GM19035 (cell line): ENCODE results near the gene CDKN2B.
"Not testable (repeated sequence)": the region's sequence is repeated elsewhere in the genome, so short reads cannot be mapped to it uniquely, and the experiment has no call there.

Source experiments
- ATAC-seq: cut with Tn5 transposase; IDR thresholded peaks from one replicate; pipeline ENCODE4 v1.9.1; 2021; ENCODE audit not compliant: unreplicated experiment

CDKN2B gene

DNA sequence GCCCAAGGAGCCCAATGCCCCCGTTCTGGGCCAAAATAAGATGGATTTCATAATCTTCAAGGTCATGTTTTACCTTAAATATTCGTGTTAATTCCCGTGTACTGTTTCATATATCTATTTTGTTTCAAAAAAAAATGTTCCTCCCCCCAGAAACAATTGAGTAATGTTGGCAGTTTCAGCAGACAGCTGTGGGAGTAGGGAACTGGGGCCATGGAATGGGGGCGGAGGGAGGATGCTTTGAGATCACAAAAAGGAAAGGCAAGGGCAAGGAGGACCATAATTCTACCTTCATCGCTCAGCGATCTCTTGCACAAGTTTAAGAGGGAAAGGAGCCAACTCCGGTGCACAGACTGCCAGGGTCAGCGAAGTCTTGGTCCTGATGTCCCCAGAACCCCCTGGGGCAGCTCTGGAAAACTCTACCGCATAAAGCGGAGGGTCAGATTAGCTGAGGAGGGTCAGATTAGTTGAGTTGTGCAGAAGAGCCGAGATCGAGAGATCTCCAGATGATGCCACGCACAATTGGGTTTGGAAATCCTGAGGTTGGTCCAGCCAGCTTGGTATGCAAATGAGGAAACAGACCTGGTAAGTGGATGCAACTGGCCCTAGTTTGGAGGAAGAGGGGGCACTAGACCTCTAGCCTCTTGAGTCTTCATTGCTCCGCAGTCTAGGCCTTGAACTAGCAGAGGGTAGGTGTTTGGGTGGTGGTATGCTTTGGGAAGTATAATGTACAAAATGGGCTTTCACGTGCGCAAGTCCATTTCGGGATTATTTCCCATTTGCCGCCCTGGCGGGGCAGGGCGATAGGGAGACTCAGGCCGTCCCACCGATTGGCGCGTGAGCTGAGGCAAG, 38.9 kb downstream of the CDKN2B start:
- ATAC-seq = no peak

DNA sequence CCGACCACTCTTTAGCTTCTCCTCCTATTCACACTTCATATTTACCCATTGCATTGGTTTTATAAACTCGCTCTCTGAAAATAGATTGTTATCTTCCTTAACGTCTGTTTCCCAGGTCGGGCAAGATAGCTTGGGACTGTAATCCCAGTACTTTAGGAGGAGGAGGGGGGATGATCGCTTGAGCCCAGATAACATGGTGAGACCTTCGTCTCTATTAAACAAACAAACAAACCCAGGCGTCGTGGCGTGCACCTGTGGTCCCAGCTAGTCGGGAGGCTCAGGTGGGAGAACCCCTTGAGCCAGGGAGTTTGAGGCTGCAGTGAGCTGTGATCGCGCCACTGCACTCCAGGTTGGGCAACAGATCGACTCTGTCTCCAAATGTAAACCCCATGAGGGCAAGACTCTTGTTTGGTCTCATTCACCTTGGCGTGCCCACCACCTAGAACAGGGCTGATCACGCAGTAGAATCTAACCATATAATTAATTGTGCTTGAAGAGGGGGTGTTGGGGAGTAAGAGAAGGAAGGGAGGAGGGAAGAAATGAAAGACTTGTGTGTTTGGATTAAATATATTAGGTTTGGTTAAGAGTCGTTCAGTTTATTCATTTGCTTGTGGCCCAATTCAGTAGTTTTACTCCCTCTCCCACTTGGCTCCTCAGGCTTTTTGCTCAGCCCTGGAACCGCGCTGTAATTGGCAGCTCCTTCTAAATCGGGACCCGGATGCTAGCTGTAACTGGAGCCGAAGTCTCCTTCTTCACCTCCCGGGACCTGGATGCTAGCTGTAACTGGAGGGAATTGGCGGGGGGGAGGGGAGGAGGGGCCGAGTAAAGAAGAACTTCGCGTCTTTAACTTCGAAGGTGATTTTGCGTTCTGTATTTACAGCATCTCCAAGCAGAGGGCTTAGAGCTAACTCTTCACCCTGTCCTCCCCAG, 39.8 kb downstream of the CDKN2B start:
- ATAC-seq = no peak

DNA sequence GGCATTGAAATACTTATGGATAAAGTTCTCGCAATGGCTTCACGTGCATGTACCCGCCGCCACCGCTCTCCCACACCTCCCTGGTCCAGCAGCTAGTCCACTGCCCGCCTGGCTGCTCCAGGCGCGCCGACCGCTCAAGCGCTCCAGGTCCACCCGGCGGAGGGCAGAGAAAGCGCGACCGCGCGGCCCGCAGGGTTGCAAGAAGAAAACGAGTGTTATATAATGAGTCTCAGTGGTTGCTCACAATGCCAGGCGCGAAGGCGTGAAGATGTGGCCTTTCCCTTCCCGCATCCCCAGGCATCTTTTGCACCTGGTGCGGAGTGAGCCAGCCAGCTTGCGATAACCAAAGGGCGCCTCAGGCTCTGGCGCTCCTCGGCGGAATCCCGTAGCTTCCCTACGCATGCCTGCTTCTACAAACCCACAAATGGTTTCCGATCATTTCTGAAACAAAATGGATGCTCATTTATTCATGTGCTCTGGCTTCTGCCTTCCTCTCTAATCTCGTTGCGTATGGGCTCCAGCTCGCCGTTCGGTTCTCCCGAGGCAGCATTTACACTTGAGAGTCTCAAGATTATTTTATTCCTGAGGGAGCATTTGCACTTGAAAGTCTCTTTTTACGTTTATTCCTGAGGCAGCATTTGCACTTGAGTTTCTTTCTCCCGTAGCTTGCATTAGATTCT, 40.6 kb downstream of the CDKN2B start:
- no peak for ATAC-seq

DNA sequence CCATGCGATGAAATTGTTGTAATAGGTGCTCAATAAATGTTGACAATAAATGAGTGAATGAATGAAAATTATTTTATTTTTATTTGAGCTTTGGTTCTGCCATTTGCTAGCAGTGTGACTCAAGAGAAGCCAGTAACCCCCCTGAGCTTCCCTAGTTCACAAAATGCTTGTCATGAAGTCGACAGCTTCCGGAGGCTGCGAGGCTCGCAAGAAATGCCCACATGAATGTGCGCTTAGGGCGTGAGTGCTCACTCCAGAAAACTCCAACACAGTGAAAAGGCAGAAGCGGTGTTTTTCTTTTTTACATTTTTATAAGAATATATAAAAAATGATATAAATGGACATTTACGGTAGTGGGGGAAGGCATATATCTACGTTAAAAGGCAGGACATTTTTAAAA, 41.4 kb downstream of the CDKN2B start:
- no peak for ATAC-seq

DNA sequence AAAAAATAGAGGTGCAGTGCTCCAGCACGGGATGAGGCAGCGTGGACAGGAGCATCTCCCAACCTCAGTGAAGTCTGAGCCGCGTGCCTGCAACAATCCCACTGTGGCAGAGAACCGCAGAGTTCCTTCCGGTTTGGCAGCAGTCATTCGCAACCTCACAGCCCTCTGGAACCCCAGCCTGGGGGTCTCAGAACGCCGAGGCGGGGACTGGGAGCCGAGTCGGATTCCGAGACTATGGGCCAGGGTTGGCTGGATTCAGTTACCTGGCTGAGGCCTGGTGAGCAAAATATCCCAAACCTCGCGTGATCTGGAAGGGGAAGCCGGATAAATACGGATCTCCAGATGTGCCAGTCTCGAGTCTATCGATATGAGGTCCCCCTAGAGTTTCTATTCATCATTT, 41.9 kb downstream of the CDKN2B start:
- no peak for ATAC-seq

DNA sequence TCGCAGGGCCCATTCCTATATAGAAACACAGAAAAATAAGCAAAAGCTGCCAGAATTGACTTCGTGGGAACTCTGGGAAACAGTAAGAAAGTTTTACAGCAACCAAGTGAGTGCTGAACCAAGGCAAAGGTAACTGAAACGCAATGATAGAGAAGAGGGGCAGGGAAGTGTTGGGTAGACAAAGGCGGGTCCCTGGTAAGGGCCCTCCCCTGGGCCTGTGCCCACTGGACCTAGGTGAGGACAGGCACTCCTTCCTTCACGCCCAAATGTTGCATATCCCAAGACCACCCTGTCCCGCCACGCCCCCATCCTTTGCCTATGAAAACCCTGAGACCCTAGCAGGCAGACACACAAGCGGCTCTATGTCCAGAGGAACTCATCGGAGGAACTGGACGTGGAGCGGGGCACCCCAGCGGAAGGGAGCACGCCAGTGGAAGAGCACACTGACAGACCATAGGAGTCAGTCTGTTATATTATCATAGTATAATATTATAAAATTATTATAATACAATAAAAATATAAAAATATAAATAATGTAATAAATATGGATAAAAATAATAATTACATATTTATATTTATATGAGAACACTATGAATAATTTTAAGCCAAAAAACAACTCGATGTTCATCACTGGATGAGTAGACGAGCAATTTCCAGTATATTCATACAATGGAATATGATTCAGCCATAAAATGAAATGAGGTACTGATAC, 42.8 kb downstream of the CDKN2B start:
- no peak for ATAC-seq

DNA sequence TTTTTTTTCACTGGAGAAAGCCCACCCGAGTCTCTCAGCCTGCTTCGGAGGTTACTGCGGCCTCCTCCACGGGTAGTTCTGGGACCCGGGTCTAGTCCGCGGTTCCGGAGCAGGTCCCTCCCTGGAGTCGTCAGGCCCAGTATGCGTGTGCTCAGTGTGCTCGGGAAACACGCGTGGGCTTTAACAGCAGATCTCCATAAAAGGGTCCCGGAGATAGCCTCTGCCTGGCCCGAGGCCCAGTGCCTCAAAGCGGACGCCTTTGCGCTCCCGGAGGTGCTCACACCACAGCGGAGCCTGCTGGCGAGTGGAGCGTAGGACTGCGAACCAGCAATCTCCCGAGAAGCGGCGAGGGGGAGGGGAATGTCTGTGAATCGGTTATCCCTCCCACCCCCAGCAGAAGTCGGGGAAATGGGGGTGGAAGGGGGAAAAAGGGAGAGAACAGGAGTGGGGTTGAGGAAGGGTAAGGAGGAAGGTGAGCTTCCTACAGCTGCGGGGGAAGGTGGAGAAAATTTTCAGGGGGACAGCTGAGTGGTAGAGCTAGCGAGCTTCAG, 43.6 kb downstream of the CDKN2B start:
- peak; percentile 90 for ATAC-seq

DNA sequence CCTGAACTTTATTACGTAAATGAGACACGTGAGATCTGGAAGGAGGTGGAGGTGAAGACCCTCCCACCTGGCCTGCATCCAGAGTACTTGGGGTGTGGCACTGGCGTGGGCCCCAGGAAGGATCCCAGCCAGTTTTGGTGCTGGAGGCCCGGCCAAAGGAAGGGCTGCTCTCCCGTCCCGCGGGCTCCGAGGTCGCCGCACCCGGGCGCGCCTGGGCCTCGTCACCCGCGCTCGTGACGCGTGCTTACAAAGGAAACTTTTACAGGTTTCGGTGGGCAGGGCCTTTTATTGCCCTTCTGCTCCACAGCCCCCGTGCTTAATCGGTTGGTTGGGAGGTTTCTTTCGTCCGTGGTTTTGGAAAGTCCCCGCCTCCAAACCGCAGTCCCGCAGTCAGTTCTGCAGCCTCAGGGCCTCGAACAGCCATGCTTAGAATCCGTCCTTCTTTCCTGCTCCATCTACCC, 44.1 kb downstream of the CDKN2B start:
- ATAC-seq = peak; percentile 61

DNA sequence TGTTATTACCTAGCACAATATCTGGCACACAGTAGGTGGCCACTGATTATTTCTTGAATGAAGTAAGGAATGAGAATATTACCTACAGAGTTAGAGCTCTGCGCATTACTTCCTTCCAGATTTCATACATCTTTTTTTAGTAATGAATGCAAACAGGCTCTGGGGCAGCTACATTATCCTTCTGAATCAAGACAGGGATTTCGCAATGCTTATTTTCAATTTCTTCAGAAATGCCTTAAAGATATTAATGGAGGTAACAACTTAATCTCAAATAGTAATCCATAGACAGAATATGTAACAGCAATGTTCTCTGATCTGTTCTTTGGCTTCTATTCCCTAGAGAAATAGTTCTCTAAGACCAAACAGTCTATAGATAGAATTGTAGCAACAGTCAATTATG, 47.5 kb downstream of the CDKN2B start:
- ATAC-seq = no peak

DNA sequence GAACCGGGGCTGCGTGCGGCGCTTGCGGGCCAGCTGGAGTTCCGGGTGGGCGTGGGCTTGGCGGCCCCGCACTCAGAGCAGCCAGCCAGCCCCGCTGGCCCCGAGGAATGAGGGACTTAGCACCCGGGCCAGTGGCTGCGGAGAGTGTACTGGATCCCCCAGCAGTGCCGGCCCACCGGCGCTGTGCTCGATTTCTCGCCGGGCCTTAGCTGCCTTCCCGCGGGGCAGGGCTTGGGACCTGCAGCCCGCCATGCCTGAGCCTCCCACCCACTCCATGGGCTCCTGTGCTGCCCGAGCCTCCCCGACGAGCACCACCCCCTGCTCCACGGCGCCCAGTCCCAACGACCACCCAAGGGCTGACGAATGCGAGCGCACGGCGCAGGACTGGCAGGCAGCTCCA, 49.8 kb downstream of the CDKN2B start:
- not testable (repeated sequence) for ATAC-seq

DNA sequence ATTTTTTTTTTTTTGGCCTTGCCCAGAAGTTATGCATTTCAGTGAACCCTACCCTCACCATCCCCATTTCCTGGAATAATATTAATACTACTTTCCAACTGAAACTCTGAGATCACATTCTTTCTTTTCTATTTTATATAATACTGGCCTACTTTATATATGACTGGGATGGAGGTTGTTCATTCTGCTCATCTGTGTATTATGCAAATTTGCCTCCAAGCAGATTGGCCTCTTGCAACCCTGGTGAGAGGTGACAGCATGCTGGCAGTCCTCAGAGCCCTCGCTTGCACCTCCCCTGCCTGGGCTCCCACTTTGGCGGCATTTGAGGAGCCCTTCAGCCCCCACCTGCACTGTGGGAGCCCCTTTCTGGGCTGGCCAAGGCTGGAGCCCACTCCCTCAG, 50.3 kb downstream of the CDKN2B start:
- ATAC-seq = no peak
